ENCODE measurements around the gene PIP5K1A. TPM values are rescaled to one million over a fixed set of nuclear protein-coding genes. Genes with fewer than 3 reads are reported as not detected.

PIP5K1A gene
- total and polyA plus RNA-seq, 9 of the 15 experiments (the other 6 are each of a cell fraction or from before 2014, with no cell fraction given) = 1.9 to 42.4 (median 18.8) TPM

GRCh38 chr1:151198254-151199127 lies at the start of gene PIP5K1A (continued):
- TF ChIP-seq KLF10 (CRISPR knock-in tag; IDR thresholded peaks at IDR 0.05) (no peak), HMG20B (CRISPR knock-in tag; IDR thresholded peaks at IDR 0.05) (no peak), HMGXB4 (CRISPR knock-in tag; IDR thresholded peaks at IDR 0.05) (no peak), RCOR1 (IDR thresholded peaks at IDR 0.05; ENCODE audit: borderline replicate concordance in 1 of 2, low read depth in 2 of 2, low read length in 2 of 2) (0 out of 4 replicates have a peak, but pooled peaks of 1 of the 2 experiments have one; percentile 39), CTCF (IDR thresholded peaks at IDR 0.05 in 2 of 3, conservative IDR thresholded peaks at IDR 0.05 in 1 of 3; ENCODE audit: insufficient read depth in 2 of 3, low read depth in 1 of 3, low read length in 3 of 3) (no peak), ZNF232 (CRISPR knock-in tag; IDR thresholded peaks at IDR 0.05) (no peak), TAF7 (tag; IDR thresholded peaks at IDR 0.05) (0 out of 2 replicates have a peak, but pooled peaks have one; percentile 33), DLX4 (CRISPR knock-in tag; IDR thresholded peaks at IDR 0.05) (no peak), HSF4 (CRISPR knock-in tag; IDR thresholded peaks at IDR 0.05; ENCODE audit: borderline replicate concordance) (no peak), IRF2 (CRISPR knock-in tag; IDR thresholded peaks at IDR 0.05) (no peak), AFF1 (IDR thresholded peaks at IDR 0.05; ENCODE audit: low read depth in 1 of 2, partially characterized antibody in 2 of 2) (no peak), HIVEP1 (CRISPR knock-in tag; IDR thresholded peaks at IDR 0.05) (no peak), SETDB1 (IDR thresholded peaks at IDR 0.05; ENCODE audit: low read length) (no peak), SAFB2 (IDR thresholded peaks at IDR 0.05; ENCODE audit: borderline replicate concordance, low read depth, low read length, severe bottlenecking) (no peak), BHLHE40 (IDR thresholded peaks at IDR 0.05; ENCODE audit: low read length) (peak; percentile 85), ATF1 (CRISPR knock-in tag; IDR thresholded peaks at IDR 0.05) (no peak), ATF1 (tag; IDR thresholded peaks at IDR 0.05) (no peak; the same call in none of the 2 replicates), GATAD2B (IDR thresholded peaks at IDR 0.05; ENCODE audit: borderline replicate concordance) (peak; percentile 41; the same call in 1 of the 2 replicates), MAX (CRISPR knock-in tag; IDR thresholded peaks at IDR 0.05) (peak; percentile 76)

Data from K562 (cell line).